HEK293 (cell line): ENCODE data around the gene SLC19A1.

Experiments used
- CTCF ChIA-PET: fragments of 350-600 bp; formaldehyde crosslinking; extraction: SDS; loops from one replicate; lab custom pipeline; 2021; ENCODE audit warnings: antibody characterized with exemption; lab: Yijun Ruan, JAX
- POLR2A ChIA-PET: fragments of 300-600 bp; formaldehyde crosslinking; extraction: SDS; loops from one replicate; lab custom pipeline; 2020; ENCODE audit warnings: antibody characterized with exemption, inconsistent platforms; lab: Yijun Ruan, JAX
- H3K27ac ChIP-seq: fragments of 200-500 bp; sonication (Bioruptor generic); 2 replicates; pipeline ENCODE4 v1.5.1; 2014; ENCODE audit warnings: low read depth, low read length, control low read depth, inconsistent platforms; ENCODE audit errors: extremely low read depth
- H3K36me3 ChIP-seq, 2 experiments: fragments of 200-500 bp in 1 of 2; sonication (Bioruptor generic) in 1 of 2; 1 replicate in 1 of 2; 2 replicates in 1 of 2; pipeline ENCODE4 v1.5.1; 2014 to 2017; ENCODE audit warnings: inconsistent platforms in 2 of 2, low read length in 2 of 2; ENCODE audit not compliant: control insufficient read depth in 2 of 2, insufficient read depth in 1 of 2
- H3K4me1 ChIP-seq: fragments of 200-500 bp; sonication (Bioruptor generic); 2 replicates; pipeline ENCODE4 v1.5.1; 2014; ENCODE audit warnings: mild to moderate bottlenecking, low read length, inconsistent platforms; ENCODE audit not compliant: control insufficient read depth, insufficient read depth
- H3K4me3 ChIP-seq: 2 replicates; pipeline ENCODE4 v1.5.1; 2011; ENCODE audit warnings: low read depth, mild to moderate bottlenecking, control low read depth, low read length, moderate library complexity
- H3K9me3 ChIP-seq: fragments of 200-500 bp; sonication (Bioruptor generic); 2 replicates; pipeline ENCODE4 v1.5.1; 2014; ENCODE audit warnings: low read depth, low read length, inconsistent platforms; ENCODE audit not compliant: control insufficient read depth, insufficient read depth
- GLIS1 ChIP-seq: fragments of 450-650 bp; formaldehyde crosslinking; IDR thresholded peaks from 2 replicates; pipeline ENCODE4 v1.5.1; 2016; ENCODE audit warnings: missing biosample characterization, missing genetic modification characterization
- KLF1 ChIP-seq: fragments of 450-650 bp; formaldehyde crosslinking; IDR thresholded peaks from 2 replicates; pipeline ENCODE4 v1.5.1; 2016; ENCODE audit warnings: missing biosample characterization, missing genetic modification characterization
- KLF17 ChIP-seq: fragments of 450-650 bp; formaldehyde crosslinking; IDR thresholded peaks from 2 replicates; pipeline ENCODE4 v1.5.1; 2016; ENCODE audit warnings: missing biosample characterization, missing genetic modification characterization
- KLF8 ChIP-seq: fragments of 450-650 bp; formaldehyde crosslinking; IDR thresholded peaks from 2 replicates; pipeline ENCODE4 v1.5.1; 2016; ENCODE audit warnings: missing biosample characterization, missing genetic modification characterization
- MEIS1 ChIP-seq: sonication (generic); formaldehyde crosslinking; IDR thresholded peaks from 2 replicates; pipeline ENCODE4 v1.8.1; 2022; ENCODE audit warnings: missing genetic modification reagents, mild to moderate bottlenecking, borderline replicate concordance
- MYNN ChIP-seq: fragments of 450-650 bp; formaldehyde crosslinking; IDR thresholded peaks from 2 replicates; pipeline ENCODE4 v1.5.1; 2016; ENCODE audit warnings: missing biosample characterization, missing genetic modification characterization, borderline replicate concordance
- PATZ1 ChIP-seq: fragments of 450-650 bp; formaldehyde crosslinking; IDR thresholded peaks from 2 replicates; pipeline ENCODE4 v1.5.1; 2016; ENCODE audit warnings: missing biosample characterization, missing genetic modification characterization
- RBAK ChIP-seq: fragments of 450-650 bp; formaldehyde crosslinking; IDR thresholded peaks from 2 replicates; pipeline ENCODE4 v1.5.1; 2016; ENCODE audit warnings: missing biosample characterization, missing genetic modification characterization
- SP7 ChIP-seq: fragments of 450-650 bp; formaldehyde crosslinking; IDR thresholded peaks from 2 replicates; pipeline ENCODE4 v1.5.1; 2016; ENCODE audit warnings: missing biosample characterization, missing genetic modification characterization
- TRIM28 ChIP-seq: IDR thresholded peaks from 2 replicates; pipeline ENCODE4 v1.6.1; 2011; ENCODE audit warnings: low read length, control low read depth, borderline replicate concordance
- ZNF121 ChIP-seq: fragments of 450-650 bp; formaldehyde crosslinking; IDR thresholded peaks from 2 replicates; pipeline ENCODE4 v1.5.1; 2016; ENCODE audit warnings: missing biosample characterization, missing genetic modification characterization
- ZNF138 ChIP-seq: fragments of 450-650 bp; formaldehyde crosslinking; IDR thresholded peaks from 2 replicates; pipeline ENCODE4 v1.5.1; 2016; ENCODE audit warnings: missing biosample characterization, missing genetic modification characterization, borderline replicate concordance
- ZNF214 ChIP-seq: fragments of 450-650 bp; formaldehyde crosslinking; IDR thresholded peaks from 2 replicates; pipeline ENCODE4 v1.5.1; 2017; ENCODE audit warnings: missing biosample characterization, mild to moderate bottlenecking, missing genetic modification characterization, borderline replicate concordance
- ZNF239 ChIP-seq: fragments of 450-650 bp; formaldehyde crosslinking; IDR thresholded peaks from 2 replicates; pipeline ENCODE4 v1.5.1; 2016; ENCODE audit warnings: missing biosample characterization, missing genetic modification characterization
- ZNF274 ChIP-seq, 2 experiments: fragments of 200-500 bp in 1 of 2; fragments of 450-650 bp in 1 of 2; sonication (Bioruptor generic) in 1 of 2; formaldehyde crosslinking in 1 of 2; IDR thresholded peaks; 2 replicates each; pipeline versions ENCODE4 v1.5.1 to v1.6.1; 2014 to 2016; ENCODE audit warnings: borderline replicate concordance in 1 of 2, inconsistent platforms in 1 of 2, low read length in 1 of 2, missing biosample characterization in 1 of 2, missing genetic modification characterization in 1 of 2
- ZNF302 ChIP-seq: fragments of 450-650 bp; formaldehyde crosslinking; IDR thresholded peaks from 2 replicates; pipeline ENCODE4 v1.5.1; 2016; ENCODE audit warnings: missing biosample characterization, missing genetic modification characterization, low read depth
- ZNF324 ChIP-seq: fragments of 450-650 bp; formaldehyde crosslinking; IDR thresholded peaks from 2 replicates; pipeline ENCODE4 v1.5.1; 2016; ENCODE audit warnings: missing biosample characterization, missing genetic modification characterization
- ZNF350 ChIP-seq: fragments of 450-650 bp; formaldehyde crosslinking; IDR thresholded peaks from 2 replicates; pipeline ENCODE4 v1.5.0; 2017; ENCODE audit warnings: missing biosample characterization, mild to moderate bottlenecking, missing genetic modification characterization
- ZNF510 ChIP-seq: fragments of 450-650 bp; formaldehyde crosslinking; IDR thresholded peaks from 2 replicates; pipeline ENCODE4 v1.5.1; 2018; ENCODE audit warnings: mild to moderate bottlenecking, missing genetic modification characterization, missing biosample characterization; ENCODE audit not compliant: insufficient replicate concordance
- ZNF571 ChIP-seq: fragments of 450-650 bp; formaldehyde crosslinking; IDR thresholded peaks from 2 replicates; pipeline ENCODE4 v1.5.0; 2017; ENCODE audit warnings: missing biosample characterization, missing genetic modification characterization
- ZNF580 ChIP-seq: fragments of 450-650 bp; formaldehyde crosslinking; IDR thresholded peaks from 2 replicates; pipeline ENCODE4 v1.5.1; 2016; ENCODE audit warnings: missing biosample characterization, missing genetic modification characterization
- ZNF596 ChIP-seq: fragments of 450-650 bp; IDR thresholded peaks from 2 replicates; pipeline ENCODE4 v1.5.0; 2018; ENCODE audit warnings: missing biosample characterization, mild to moderate bottlenecking, missing genetic modification characterization, moderate library complexity
- ZNF701 ChIP-seq: fragments of 450-650 bp; formaldehyde crosslinking; IDR thresholded peaks from 2 replicates; pipeline ENCODE4 v1.5.1; 2016; ENCODE audit warnings: missing biosample characterization, missing genetic modification characterization
- ZSCAN30 ChIP-seq: fragments of 450-650 bp; IDR thresholded peaks from 2 replicates; pipeline ENCODE4 v1.5.1; 2018; ENCODE audit warnings: missing biosample characterization, mild to moderate bottlenecking, missing genetic modification characterization, moderate library complexity
- TF ChIP-seq, protein P1 (sequence below): fragments of 450-650 bp; formaldehyde crosslinking; IDR thresholded peaks from 2 replicates; pipeline ENCODE4 v1.5.1; 2016; ENCODE audit warnings: missing biosample characterization, missing genetic modification characterization
- TF ChIP-seq, protein P2 (sequence below): fragments of 450-650 bp; formaldehyde crosslinking; IDR thresholded peaks from 2 replicates; pipeline ENCODE4 v1.5.1; 2017; ENCODE audit warnings: missing biosample characterization, missing genetic modification characterization

SLC19A1 gene

GRCh38 chr21:45572783-45573451, 30.7 kb upstream of the SLC19A1 start (continued):
- TF ChIP-seq SP7: no peak
- TF ChIP-seq ZNF214 (tag by site-specific recombination): no peak
- TF ChIP-seq ZSCAN30: no peak

DNA sequence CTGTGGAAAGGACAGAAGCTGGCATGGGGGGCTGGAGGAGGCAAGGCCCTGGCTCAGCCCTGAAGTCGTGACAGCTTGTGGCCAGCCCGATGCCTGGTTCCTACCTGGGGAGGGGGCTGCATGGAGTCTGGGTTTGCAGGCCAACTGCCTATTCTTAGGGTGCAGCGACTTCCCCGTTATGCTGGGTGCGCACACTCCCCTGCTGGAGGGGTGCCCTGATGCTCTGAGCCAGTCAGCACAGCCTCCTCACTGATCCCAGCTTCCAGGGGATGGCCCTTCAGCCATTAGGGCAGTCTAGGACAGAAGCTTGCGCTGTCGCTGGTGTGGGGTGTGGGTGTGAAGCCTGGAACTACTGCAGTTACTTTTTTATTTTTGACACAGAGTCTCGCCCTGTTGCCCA, 30.0 kb upstream of the SLC19A1 start:
- H3K4me1 ChIP-seq: no peaks in the 10 kb centered on the region

GRCh38 chr21:45571641-45572040, 29.4 kb upstream of the SLC19A1 start:
- Histone ChIP-seq H3K27ac (no peak overlapping the region), H3K4me1 (no peaks in the 10 kb centered on the region), H3K4me3 (no peak overlapping the region), H3K9me3 (no peaks in the 10 kb centered on the region), H3K36me3 (no peaks in the 10 kb centered on the region)
- ChIA-PET POLR2A (no interaction called here), CTCF (interaction anchor here (6.3 kb wide), 1 partner anchor 16 kb away, joined by 34 read pairs; no protein-coding TSS in a partner anchor)
- no peak for TF ChIP-seq ZNF510
- TF ChIP-seq ZNF571 (tag by site-specific recombination): no peak
- TF ChIP-seq ZNF324: no peak
- TF ChIP-seq ZNF138 (tag by site-specific recombination): no peak
- TF ChIP-seq RBAK: no peak
- no peak for TF ChIP-seq GLIS1 (tag by site-specific recombination)
- TF ChIP-seq ZNF302: no peak
- TF ChIP-seq KLF17: no peak
- no peak for TF ChIP-seq MEIS1 (CRISPR knock-in tag)
- no peak for TF ChIP-seq ZNF580 (tag by site-specific recombination)
- no peak for TF ChIP-seq KLF1
- TF ChIP-seq ZNF121: no peak
- no peak for TF ChIP-seq ZNF701
- TF ChIP-seq KLF8 (tag by site-specific recombination): no peak
- TF ChIP-seq, protein P1, sequence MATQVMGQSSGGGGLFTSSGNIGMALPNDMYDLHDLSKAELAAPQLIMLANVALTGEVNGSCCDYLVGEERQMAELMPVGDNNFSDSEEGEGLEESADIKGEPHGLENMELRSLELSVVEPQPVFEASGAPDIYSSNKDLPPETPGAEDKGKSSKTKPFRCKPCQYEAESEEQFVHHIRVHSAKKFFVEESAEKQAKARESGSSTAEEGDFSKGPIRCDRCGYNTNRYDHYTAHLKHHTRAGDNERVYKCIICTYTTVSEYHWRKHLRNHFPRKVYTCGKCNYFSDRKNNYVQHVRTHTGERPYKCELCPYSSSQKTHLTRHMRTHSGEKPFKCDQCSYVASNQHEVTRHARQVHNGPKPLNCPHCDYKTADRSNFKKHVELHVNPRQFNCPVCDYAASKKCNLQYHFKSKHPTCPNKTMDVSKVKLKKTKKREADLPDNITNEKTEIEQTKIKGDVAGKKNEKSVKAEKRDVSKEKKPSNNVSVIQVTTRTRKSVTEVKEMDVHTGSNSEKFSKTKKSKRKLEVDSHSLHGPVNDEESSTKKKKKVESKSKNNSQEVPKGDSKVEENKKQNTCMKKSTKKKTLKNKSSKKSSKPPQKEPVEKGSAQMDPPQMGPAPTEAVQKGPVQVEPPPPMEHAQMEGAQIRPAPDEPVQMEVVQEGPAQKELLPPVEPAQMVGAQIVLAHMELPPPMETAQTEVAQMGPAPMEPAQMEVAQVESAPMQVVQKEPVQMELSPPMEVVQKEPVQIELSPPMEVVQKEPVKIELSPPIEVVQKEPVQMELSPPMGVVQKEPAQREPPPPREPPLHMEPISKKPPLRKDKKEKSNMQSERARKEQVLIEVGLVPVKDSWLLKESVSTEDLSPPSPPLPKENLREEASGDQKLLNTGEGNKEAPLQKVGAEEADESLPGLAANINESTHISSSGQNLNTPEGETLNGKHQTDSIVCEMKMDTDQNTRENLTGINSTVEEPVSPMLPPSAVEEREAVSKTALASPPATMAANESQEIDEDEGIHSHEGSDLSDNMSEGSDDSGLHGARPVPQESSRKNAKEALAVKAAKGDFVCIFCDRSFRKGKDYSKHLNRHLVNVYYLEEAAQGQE (tag by site-specific recombination): no peak

More for the DNA sequence above, 30.0 kb upstream of the SLC19A1 start:
- Histone ChIP-seq H3K27ac (no peak overlapping the region), H3K4me3 (no peak overlapping the region), H3K9me3 (no peaks in the 10 kb centered on the region), H3K36me3 (no peaks in the 10 kb centered on the region)
- POLR2A ChIA-PET: interaction anchor here (0.9 kb wide), 1 partner anchor 41 kb away, joined by 3 read pairs; no protein-coding TSS in a partner anchor
- CTCF ChIA-PET: interaction anchor here (1.2 to 6.3 kb wide), 3 partner anchors 16 to 248 kb away, joined by 3 to 34 read pairs (median 4); no protein-coding TSS in a partner anchor
- TF ChIP-seq MYNN (tag by site-specific recombination): no peak
- no peak for TF ChIP-seq ZNF239
- no peak for TF ChIP-seq ZNF596
- no peak for TF ChIP-seq ZNF350 (tag by site-specific recombination)
- no peak for TF ChIP-seq TRIM28
- TF ChIP-seq ZNF274 (IDR thresholded peaks at IDR 0.05; ENCODE audit: low read length): no peak
- TF ChIP-seq ZNF274 (tag by site-specific recombination; IDR thresholded peaks at IDR 0.05; ENCODE audit: borderline replicate concordance): no peak
- TF ChIP-seq PATZ1 (tag by site-specific recombination): no peak
- TF ChIP-seq, protein P2, sequence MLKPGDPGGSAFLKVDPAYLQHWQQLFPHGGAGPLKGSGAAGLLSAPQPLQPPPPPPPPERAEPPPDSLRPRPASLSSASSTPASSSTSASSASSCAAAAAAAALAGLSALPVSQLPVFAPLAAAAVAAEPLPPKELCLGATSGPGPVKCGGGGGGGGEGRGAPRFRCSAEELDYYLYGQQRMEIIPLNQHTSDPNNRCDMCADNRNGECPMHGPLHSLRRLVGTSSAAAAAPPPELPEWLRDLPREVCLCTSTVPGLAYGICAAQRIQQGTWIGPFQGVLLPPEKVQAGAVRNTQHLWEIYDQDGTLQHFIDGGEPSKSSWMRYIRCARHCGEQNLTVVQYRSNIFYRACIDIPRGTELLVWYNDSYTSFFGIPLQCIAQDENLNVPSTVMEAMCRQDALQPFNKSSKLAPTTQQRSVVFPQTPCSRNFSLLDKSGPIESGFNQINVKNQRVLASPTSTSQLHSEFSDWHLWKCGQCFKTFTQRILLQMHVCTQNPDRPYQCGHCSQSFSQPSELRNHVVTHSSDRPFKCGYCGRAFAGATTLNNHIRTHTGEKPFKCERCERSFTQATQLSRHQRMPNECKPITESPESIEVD: no peak
